HCT116 (cell line): Measurements from ENCODE around the gene POLN. TPM values are rescaled to one million over a fixed set of nuclear protein-coding genes. Genes with fewer than 3 reads are reported as not detected.

Source experiments
- ATAC-seq: fragments of 200-7000 bp; cut with Tn5 transposase; 2 replicates; pipeline ENCODE4 v1.9.1; 2020; ENCODE audit warnings: mild to moderate bottlenecking, moderate library complexity
- BruUV-seq: library from RNA; stranded (reverse); fragments of 400-500 nt; replicated peaks from 2 replicates; lab custom pipeline; 2021; lab: Mats Ljungman, UMichigan
- CTCF ChIA-PET: fragments of 300-600 bp; sonication (Branson Sonifier 250); formaldehyde crosslinking; loops from one replicate; lab custom pipeline; 2021; ENCODE audit warnings: antibody characterized with exemption; lab: Charles Lee
- POLR2A ChIA-PET: fragments of 300-600, 350-600 bp; sonication (Branson Sonifier 250); formaldehyde crosslinking; loops from one replicate; lab custom pipeline; 2021; ENCODE audit warnings: antibody characterized with exemption; lab: Charles Lee
- RAD21 ChIA-PET, 2 experiments: fragments of 300-600 bp; sonication (Branson Sonifier 250); formaldehyde crosslinking; loops; one replicate each; lab custom pipeline; 2023; ENCODE audit warnings: low total read pairs in 2 of 2; ENCODE audit not compliant: uncharacterized antibody in 2 of 2, unreplicated experiment in 2 of 2, low non-redundant PET in 1 of 2; lab: Charles Lee
- DNase-seq: peaks from one replicate; pipeline ENCODE4 v3.0.0-alpha.2; 2010; ENCODE audit warnings: low read depth, low spot score
- H2AFZ ChIP-seq: fragments of 200-600 bp; shearing (Covaris generic), sonication (generic); 2 replicates; pipeline ENCODE4 v1.6.1; 2017; ENCODE audit warnings: low read depth, mixed run types, mixed read lengths, antibody characterized with exemption, low read length; ENCODE audit not compliant: poor library complexity, severe bottlenecking
- H3K27ac ChIP-seq: 2 replicates; pipeline ENCODE4 v1.5.1; 2012; ENCODE audit warnings: low read depth, low read length
- H3K27me3 ChIP-seq: fragments of 200-600 bp; sonication (generic); 2 replicates; pipeline ENCODE4 v1.6.1; 2016; ENCODE audit warnings: mixed run types, low read length, mixed read lengths; ENCODE audit not compliant: insufficient read depth
- H3K36me3 ChIP-seq, 2 experiments: fragments of 200-500 bp in 1 of 2; fragments of 200-600 bp in 1 of 2; sonication (Bioruptor generic) in 1 of 2; sonication (generic) in 1 of 2; 2 replicates each; pipeline versions ENCODE4 v1.5.1 to v1.6.1; 2014 to 2016; ENCODE audit warnings: low read length in 2 of 2, inconsistent platforms in 1 of 2, mixed read lengths in 1 of 2, mixed run types in 1 of 2; ENCODE audit not compliant: insufficient read depth in 2 of 2, control insufficient read depth in 1 of 2
- H3K4me1 ChIP-seq, 2 experiments: fragments of 200-600 bp in 1 of 2; sonication (generic) in 1 of 2; 2 replicates each; pipeline versions ENCODE4 v1.5.1 to v1.6.1; 2012 to 2017; ENCODE audit warnings: low read length in 2 of 2, inconsistent platforms in 1 of 2, mild to moderate bottlenecking in 1 of 2, mixed read lengths in 1 of 2, mixed run types in 1 of 2, moderate library complexity in 1 of 2; ENCODE audit not compliant: insufficient read depth in 2 of 2, control insufficient read depth in 1 of 2
- H3K4me2 ChIP-seq: fragments of 200-600 bp; sonication (generic); 2 replicates; pipeline ENCODE4 v1.6.1; 2017; ENCODE audit warnings: mixed run types, low read length, mixed read lengths
- H3K4me3 ChIP-seq, 2 experiments: fragments of 200-600 bp in 1 of 2; sonication (generic) in 1 of 2; replicated peaks in 1 of 2; 2 replicates each; pipeline ENCODE4 v1.5.1; 2011 to 2016; ENCODE audit warnings: low read length in 2 of 2, control low read depth in 1 of 2, low read depth in 1 of 2, mild to moderate bottlenecking in 1 of 2, mixed read lengths in 1 of 2, mixed run types in 1 of 2
- H3K79me2 ChIP-seq: fragments of 200-600 bp; sonication (generic); 2 replicates; pipeline ENCODE4 v1.6.1; 2017; ENCODE audit warnings: mild to moderate bottlenecking, mixed run types, low read length, moderate library complexity, mixed read lengths; ENCODE audit not compliant: insufficient read depth
- H3K9ac ChIP-seq: fragments of 200-600 bp; sonication (generic); 2 replicates; pipeline ENCODE4 v1.6.1; 2016; ENCODE audit warnings: low read length, mixed read lengths
- H3K9me2 ChIP-seq: fragments of 200-600 bp; sonication (generic), shearing (Covaris generic); 2 replicates; pipeline ENCODE4 v1.6.1; 2017; ENCODE audit warnings: mixed run types, mild to moderate bottlenecking, moderate library complexity; ENCODE audit not compliant: insufficient read depth
- H3K9me3 ChIP-seq, 2 experiments: fragments of 200-500 bp in 1 of 2; fragments of 200-600 bp in 1 of 2; sonication (Bioruptor generic) in 1 of 2; sonication (generic) in 1 of 2; 2 replicates each; pipeline ENCODE4 v1.6.1; 2014 to 2017; ENCODE audit warnings: low read length in 2 of 2, mixed read lengths in 2 of 2, inconsistent platforms in 1 of 2, low read depth in 1 of 2, mild to moderate bottlenecking in 1 of 2, mixed run types in 1 of 2, moderate library complexity in 1 of 2; ENCODE audit not compliant: control insufficient read depth in 1 of 2, insufficient read depth in 1 of 2
- H4K20me1 ChIP-seq: fragments of 200-600 bp; sonication (generic), shearing (Covaris generic); 2 replicates; pipeline ENCODE4 v1.6.1; 2017; ENCODE audit warnings: mixed run types, mild to moderate bottlenecking, moderate library complexity; ENCODE audit not compliant: insufficient read depth
- ATF3 ChIP-seq: IDR thresholded peaks from 2 replicates; pipeline ENCODE4 v1.6.1; 2012
- CBX3 ChIP-seq: IDR thresholded peaks from 2 replicates; pipeline ENCODE4 v1.6.1; 2012; ENCODE audit warnings: low read depth
- CEBPB ChIP-seq: IDR thresholded peaks from 2 replicates; pipeline ENCODE4 v1.6.1; 2012; ENCODE audit warnings: low read depth
- EGR1 ChIP-seq: IDR thresholded peaks from 2 replicates; pipeline ENCODE4 v1.6.1; 2012; ENCODE audit warnings: low read depth
- EZH2 ChIP-seq: fragments of 200-600 bp; sonication (generic); IDR thresholded peaks from 2 replicates; pipeline ENCODE4 v1.6.1; 2017; ENCODE audit warnings: antibody characterized with exemption, mixed run types
- JUND ChIP-seq: IDR thresholded peaks from 2 replicates; pipeline ENCODE4 v1.6.1; 2012
- POLR2A ChIP-seq: IDR thresholded peaks from 2 replicates; pipeline ENCODE4 v1.7.0; 2011; ENCODE audit warnings: borderline replicate concordance; ENCODE audit not compliant: insufficient read depth, insufficient read length; ENCODE audit errors: extremely low read depth
- SP1 ChIP-seq: IDR thresholded peaks from 2 replicates; pipeline ENCODE4 v1.6.1; 2012; ENCODE audit warnings: low read depth
- SRF ChIP-seq: IDR thresholded peaks from 2 replicates; pipeline ENCODE4 v1.6.1; 2012; ENCODE audit warnings: low read depth
- YY1 ChIP-seq: IDR thresholded peaks from 2 replicates; pipeline ENCODE4 v1.6.1; 2011; ENCODE audit warnings: low read length, low read depth, moderate library complexity, mild to moderate bottlenecking; ENCODE audit not compliant: insufficient replicate concordance; ENCODE audit errors: extremely low read depth
- ZBTB33 ChIP-seq: IDR thresholded peaks from 2 replicates; pipeline ENCODE4 v1.6.1; 2011; ENCODE audit warnings: mild to moderate bottlenecking, low read length, moderate library complexity; ENCODE audit not compliant: insufficient replicate concordance; ENCODE audit errors: extremely low read depth
- intact Hi-C: fragments of 100-400 bp; cut with micrococcal nuclease; formaldehyde crosslinking; loops from 2 replicates; pipeline ENCODE4 v1.10.0; 2022
- total RNA-seq: library from RNA; stranded (reverse); gene quantifications from one replicate; pipeline ENCODE4 v1.2.1, GENCODE V29; 2021; ENCODE audit not compliant: unreplicated experiment

POLN gene
- total RNA-seq, 1 experiment from 2014 or later: 3.1 TPM

- H3K9me2 ChIP-seq: no peaks in the 10 kb centered on the region
- no peak overlapping the region for H2AFZ ChIP-seq
- no peak for TF ChIP-seq JUND
- TF ChIP-seq SP1: no peak
- no peak for TF ChIP-seq POLR2A
- no peak for TF ChIP-seq SRF
- TF ChIP-seq EZH2: no peak
- TF ChIP-seq EGR1: no peak
- TF ChIP-seq ZBTB33: no peak
- TF ChIP-seq ATF3: no peak
- TF ChIP-seq, all 23 proteins: peak for 0
- Histone ChIP-seq H3K27ac (no peak overlapping the region), H4K20me1 (0 out of 2 replicates have a peak, but pooled peaks cover 5% of the 10 kb centered on the region), H3K79me2 (no peaks in the 10 kb centered on the region), H3K9ac (no peak overlapping the region), H3K4me2 (no peak overlapping the region), H3K9me3 (no peaks in the 10 kb centered on the region), H3K4me3 (no peak overlapping the region), H3K36me3 (no peaks in the 10 kb centered on the region; a peak in 1 of 4 replicates), H3K4me1 (peaks cover 0 to 7% of the 10 kb centered on the region in 2 experiments; a peak in 2 of 4 replicates), H3K27me3 (no peaks in the 10 kb centered on the region)
- ChIA-PET POLR2A (no interaction called here), RAD21 (no interaction called here), CTCF (interaction anchor here (1.8 kb wide), 1 partner anchor 16 kb away, joined by 3 read pairs; the partner anchor contains the start of genes HAUS3 and POLN)
- ATAC-seq: no peak
- intact Hi-C loops: loop anchor here (10.0 kb wide), 1 partner anchor 489 kb away; no protein-coding TSS in a partner anchor
- BruUV-seq: no TSS peak
- no peak for DNase-seq
Observed at GRCh38 chr4:2226261-2226660, 15.7 kb downstream of the POLN start.

GRCh38 chr4:2222838-2223237 is 19.1 kb downstream of the POLN start:
- POLR2A ChIA-PET: interaction anchor here (1.4 kb wide), 1 partner anchor 13 kb away, joined by 3 read pairs; no protein-coding TSS in a partner anchor
- Histone ChIP-seq H3K79me2 (no peaks in the 10 kb centered on the region), H3K4me2 (no peak overlapping the region), H3K9me3 (no peaks in the 10 kb centered on the region), H2AFZ (no peak overlapping the region), H3K27ac (no peak overlapping the region), H3K4me3 (no peak overlapping the region), H4K20me1 (no peaks in the 10 kb centered on the region), H3K27me3 (no peaks in the 10 kb centered on the region), H3K4me1 (peaks cover 0 to 7% of the 10 kb centered on the region in 2 experiments; a peak in 2 of 4 replicates), H3K9me2 (no peaks in the 10 kb centered on the region), H3K9ac (no peak overlapping the region), H3K36me3 (no peaks in the 10 kb centered on the region; a peak in 1 of 4 replicates)
- intact Hi-C loops: loop anchor here (10.0 kb wide), 1 partner anchor 492 kb away; no protein-coding TSS in a partner anchor
- RAD21 ChIA-PET: no interaction called here
- ATAC-seq: no peak
- CTCF ChIA-PET: no interaction called here
- DNase-seq: no peak
- no TSS peak for BruUV-seq
- TF ChIP-seq YY1 (no peak), EGR1 (no peak), CEBPB (no peak), CBX3 (no peak), POLR2A (no peak), EZH2 (no peak), ZBTB33 (no peak)
